H1 (cell line): ENCODE results near the gene RRP1. TPM values are rescaled to one million over a fixed set of nuclear protein-coding genes. Genes with fewer than 3 reads are reported as not detected.

Source experiments
- BRCA1 ChIP-seq: IDR thresholded peaks from 2 replicates; pipeline ENCODE4 v1.6.1; 2012; ENCODE audit warnings: low read depth, low read length, improper control_type of control experiment
- NANOG ChIP-seq: IDR thresholded peaks from 2 replicates; pipeline ENCODE4 v1.6.1; 2011; ENCODE audit warnings: low read length, low read depth, mild to moderate bottlenecking, inconsistent platforms; ENCODE audit not compliant: insufficient read depth, poor library complexity, severe bottlenecking
- polyA plus RNA-seq, 7 experiments: library from polyadenylated mRNA; depleted of rRNA in 3 of 7; stranded (reverse) in 5 of 7; unstranded in 2 of 7; fragments of >200 nt in 5 of 7; fragments of 200-250 nt in 2 of 7; gene quantifications; 1 replicate in 5 of 7; 2 replicates in 1 of 7; 4 replicates in 1 of 7; pipeline versions ENCODE4 v1.2.1 to v1.2.3, GENCODE V29; 2011 to 2013; ENCODE audit warnings: missing spikeins in 2 of 7, mixed read lengths in 2 of 7
- total RNA-seq: library from RNA; stranded (reverse); fragmentation: NEBNext Ultra II Directional; extraction: Animal tissue kit (Norgen Biotek cat#: 25700); gene quantifications from 2 replicates; pipeline ENCODE4 v1.2.1, GENCODE V29; 2021
- TF ChIP-seq, protein P1 (sequence below): fragments of 300-600 bp; sonication (generic); IDR thresholded peaks from 2 replicates; pipeline ENCODE4 v1.7.1; 2012; ENCODE audit warnings: low read length, moderate library complexity, mild to moderate bottlenecking, inconsistent platforms; ENCODE audit not compliant: insufficient replicate concordance

The RRP1 gene
- total and polyA plus RNA-seq, 2 of the 8 experiments (the other 6 are each of a cell fraction or from before 2014, with no cell fraction given) = 11.6 to 55.2 TPM

DNA sequence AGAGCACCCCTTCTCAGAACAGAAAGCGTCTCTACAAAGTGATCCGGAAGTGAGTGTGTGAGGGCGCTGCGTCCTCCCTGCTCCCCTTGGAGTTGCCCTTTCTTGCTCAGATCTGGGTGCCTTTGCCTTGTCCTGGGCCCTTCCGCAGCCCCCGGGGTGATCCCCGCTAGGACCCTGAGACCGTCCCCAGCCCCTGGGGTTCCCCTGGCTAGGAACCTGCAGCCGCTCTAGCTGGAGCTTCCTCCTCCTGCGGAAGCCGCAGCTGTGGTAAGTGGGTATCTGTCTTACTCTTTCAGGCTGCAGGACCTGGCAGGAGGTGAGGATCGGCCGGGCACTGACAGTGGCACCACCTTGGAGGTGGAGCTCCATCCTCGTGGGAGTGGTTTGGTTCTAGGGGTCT, 11.2 kb downstream of the RRP1 start (continued):
- TF ChIP-seq, protein P1, sequence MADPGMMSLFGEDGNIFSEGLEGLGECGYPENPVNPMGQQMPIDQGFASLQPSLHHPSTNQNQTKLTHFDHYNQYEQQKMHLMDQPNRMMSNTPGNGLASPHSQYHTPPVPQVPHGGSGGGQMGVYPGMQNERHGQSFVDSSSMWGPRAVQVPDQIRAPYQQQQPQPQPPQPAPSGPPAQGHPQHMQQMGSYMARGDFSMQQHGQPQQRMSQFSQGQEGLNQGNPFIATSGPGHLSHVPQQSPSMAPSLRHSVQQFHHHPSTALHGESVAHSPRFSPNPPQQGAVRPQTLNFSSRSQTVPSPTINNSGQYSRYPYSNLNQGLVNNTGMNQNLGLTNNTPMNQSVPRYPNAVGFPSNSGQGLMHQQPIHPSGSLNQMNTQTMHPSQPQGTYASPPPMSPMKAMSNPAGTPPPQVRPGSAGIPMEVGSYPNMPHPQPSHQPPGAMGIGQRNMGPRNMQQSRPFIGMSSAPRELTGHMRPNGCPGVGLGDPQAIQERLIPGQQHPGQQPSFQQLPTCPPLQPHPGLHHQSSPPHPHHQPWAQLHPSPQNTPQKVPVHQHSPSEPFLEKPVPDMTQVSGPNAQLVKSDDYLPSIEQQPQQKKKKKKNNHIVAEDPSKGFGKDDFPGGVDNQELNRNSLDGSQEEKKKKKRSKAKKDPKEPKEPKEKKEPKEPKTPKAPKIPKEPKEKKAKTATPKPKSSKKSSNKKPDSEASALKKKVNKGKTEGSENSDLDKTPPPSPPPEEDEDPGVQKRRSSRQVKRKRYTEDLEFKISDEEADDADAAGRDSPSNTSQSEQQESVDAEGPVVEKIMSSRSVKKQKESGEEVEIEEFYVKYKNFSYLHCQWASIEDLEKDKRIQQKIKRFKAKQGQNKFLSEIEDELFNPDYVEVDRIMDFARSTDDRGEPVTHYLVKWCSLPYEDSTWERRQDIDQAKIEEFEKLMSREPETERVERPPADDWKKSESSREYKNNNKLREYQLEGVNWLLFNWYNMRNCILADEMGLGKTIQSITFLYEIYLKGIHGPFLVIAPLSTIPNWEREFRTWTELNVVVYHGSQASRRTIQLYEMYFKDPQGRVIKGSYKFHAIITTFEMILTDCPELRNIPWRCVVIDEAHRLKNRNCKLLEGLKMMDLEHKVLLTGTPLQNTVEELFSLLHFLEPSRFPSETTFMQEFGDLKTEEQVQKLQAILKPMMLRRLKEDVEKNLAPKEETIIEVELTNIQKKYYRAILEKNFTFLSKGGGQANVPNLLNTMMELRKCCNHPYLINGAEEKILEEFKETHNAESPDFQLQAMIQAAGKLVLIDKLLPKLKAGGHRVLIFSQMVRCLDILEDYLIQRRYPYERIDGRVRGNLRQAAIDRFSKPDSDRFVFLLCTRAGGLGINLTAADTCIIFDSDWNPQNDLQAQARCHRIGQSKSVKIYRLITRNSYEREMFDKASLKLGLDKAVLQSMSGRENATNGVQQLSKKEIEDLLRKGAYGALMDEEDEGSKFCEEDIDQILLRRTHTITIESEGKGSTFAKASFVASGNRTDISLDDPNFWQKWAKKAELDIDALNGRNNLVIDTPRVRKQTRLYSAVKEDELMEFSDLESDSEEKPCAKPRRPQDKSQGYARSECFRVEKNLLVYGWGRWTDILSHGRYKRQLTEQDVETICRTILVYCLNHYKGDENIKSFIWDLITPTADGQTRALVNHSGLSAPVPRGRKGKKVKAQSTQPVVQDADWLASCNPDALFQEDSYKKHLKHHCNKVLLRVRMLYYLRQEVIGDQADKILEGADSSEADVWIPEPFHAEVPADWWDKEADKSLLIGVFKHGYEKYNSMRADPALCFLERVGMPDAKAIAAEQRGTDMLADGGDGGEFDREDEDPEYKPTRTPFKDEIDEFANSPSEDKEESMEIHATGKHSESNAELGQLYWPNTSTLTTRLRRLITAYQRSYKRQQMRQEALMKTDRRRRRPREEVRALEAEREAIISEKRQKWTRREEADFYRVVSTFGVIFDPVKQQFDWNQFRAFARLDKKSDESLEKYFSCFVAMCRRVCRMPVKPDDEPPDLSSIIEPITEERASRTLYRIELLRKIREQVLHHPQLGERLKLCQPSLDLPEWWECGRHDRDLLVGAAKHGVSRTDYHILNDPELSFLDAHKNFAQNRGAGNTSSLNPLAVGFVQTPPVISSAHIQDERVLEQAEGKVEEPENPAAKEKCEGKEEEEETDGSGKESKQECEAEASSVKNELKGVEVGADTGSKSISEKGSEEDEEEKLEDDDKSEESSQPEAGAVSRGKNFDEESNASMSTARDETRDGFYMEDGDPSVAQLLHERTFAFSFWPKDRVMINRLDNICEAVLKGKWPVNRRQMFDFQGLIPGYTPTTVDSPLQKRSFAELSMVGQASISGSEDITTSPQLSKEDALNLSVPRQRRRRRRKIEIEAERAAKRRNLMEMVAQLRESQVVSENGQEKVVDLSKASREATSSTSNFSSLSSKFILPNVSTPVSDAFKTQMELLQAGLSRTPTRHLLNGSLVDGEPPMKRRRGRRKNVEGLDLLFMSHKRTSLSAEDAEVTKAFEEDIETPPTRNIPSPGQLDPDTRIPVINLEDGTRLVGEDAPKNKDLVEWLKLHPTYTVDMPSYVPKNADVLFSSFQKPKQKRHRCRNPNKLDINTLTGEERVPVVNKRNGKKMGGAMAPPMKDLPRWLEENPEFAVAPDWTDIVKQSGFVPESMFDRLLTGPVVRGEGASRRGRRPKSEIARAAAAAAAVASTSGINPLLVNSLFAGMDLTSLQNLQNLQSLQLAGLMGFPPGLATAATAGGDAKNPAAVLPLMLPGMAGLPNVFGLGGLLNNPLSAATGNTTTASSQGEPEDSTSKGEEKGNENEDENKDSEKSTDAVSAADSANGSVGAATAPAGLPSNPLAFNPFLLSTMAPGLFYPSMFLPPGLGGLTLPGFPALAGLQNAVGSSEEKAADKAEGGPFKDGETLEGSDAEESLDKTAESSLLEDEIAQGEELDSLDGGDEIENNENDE = no peak
- TF ChIP-seq NANOG (no peak), BRCA1 (no peak)
